ENCODE data around the gene SFR1.
"Not testable (repeated sequence)": the region's sequence is repeated elsewhere in the genome, so short reads cannot be mapped to it uniquely, and the experiment has no call there.

Gene SFR1

DNA sequence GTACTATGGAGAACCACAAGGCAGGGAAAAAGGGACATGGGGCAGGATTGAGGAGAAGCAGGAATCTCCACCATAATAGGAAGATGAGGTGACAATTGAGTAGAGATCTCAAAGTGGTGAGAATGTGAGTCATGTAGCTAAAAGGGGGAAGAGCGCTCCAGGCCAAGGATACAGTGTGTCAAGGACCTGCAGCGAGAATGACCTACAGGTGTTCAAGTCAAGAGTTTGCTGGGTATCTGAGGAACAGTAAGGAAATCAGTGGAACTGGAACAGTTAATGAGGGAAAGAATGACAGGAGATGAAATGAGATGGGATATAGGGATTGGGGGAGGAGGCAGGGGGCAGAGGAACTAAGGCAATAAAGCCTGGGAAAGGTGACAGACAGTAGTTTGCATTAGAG, 33.6 kb downstream of the SFR1 start:
- no peak for DNase-seq (ENCODE audit: low read depth in 1 of 2, low spot score in 1 of 2)
- TF ChIP-seq REST (IDR thresholded peaks at IDR 0.05; ENCODE audit: insufficient replicate concordance, low read depth) (no peak), POLR2AphosphoS5 (IDR thresholded peaks at IDR 0.05; ENCODE audit: low read depth) (no peak), GABPA (IDR thresholded peaks at IDR 0.05; ENCODE audit: low read depth) (no peak), SPI1 (IDR thresholded peaks at IDR 0.05; ENCODE audit: borderline replicate concordance, low read depth) (no peak)
- TF ChIP-seq, protein P1, sequence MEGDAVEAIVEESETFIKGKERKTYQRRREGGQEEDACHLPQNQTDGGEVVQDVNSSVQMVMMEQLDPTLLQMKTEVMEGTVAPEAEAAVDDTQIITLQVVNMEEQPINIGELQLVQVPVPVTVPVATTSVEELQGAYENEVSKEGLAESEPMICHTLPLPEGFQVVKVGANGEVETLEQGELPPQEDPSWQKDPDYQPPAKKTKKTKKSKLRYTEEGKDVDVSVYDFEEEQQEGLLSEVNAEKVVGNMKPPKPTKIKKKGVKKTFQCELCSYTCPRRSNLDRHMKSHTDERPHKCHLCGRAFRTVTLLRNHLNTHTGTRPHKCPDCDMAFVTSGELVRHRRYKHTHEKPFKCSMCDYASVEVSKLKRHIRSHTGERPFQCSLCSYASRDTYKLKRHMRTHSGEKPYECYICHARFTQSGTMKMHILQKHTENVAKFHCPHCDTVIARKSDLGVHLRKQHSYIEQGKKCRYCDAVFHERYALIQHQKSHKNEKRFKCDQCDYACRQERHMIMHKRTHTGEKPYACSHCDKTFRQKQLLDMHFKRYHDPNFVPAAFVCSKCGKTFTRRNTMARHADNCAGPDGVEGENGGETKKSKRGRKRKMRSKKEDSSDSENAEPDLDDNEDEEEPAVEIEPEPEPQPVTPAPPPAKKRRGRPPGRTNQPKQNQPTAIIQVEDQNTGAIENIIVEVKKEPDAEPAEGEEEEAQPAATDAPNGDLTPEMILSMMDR (IDR thresholded peaks at IDR 0.05; ENCODE audit: insufficient read depth, low read length) = no peak
- Histone ChIP-seq H3K4me3 (replicated peaks; ENCODE audit: insufficient read depth, low read length) (no peak overlapping the region), H3K27me3 (ENCODE audit: insufficient read depth, poor library complexity, severe bottlenecking) (peaks cover 6% of the 10 kb centered on the region), H3K27ac (replicated peaks) (no peak overlapping the region)

DNA sequence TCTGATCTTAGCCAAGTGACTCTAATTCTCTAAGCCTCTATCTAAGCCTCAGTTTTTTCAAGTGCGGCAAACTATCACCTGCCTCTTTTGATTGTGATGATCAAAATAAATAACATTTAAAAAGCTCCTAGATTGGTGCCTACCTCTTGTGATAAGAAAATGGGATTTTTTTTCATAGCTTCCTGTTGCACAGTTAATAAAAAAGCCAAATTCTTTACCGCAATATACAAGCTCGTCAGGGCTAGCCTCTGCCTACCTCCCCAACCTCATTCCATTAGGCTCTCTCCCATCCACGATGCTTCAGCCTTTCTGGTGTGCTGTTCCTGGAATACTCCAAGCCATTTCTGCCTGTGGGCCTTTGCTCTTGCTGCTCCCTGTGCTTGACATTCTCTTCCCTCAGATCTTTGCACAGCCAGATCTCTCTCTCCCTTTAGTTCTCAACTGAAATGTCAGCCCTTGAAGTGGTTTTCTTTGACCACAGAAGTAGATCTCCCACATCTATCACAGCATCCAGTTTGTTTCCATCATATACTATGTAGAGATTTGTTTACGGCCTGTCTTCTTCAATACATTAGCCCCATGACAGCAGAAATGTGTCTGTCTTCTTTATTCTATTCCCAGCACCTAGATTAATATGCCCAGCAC, 48.8 kb downstream of the SFR1 start:
- Histone ChIP-seq H3K27ac (replicated peaks) (no peak overlapping the region), H3K4me3 (replicated peaks; ENCODE audit: insufficient read depth, low read length) (no peak overlapping the region), H3K27me3 (ENCODE audit: insufficient read depth, poor library complexity, severe bottlenecking) (peaks cover 5% of the 10 kb centered on the region)
- no peak for DNase-seq (ENCODE audit: low read depth in 1 of 2, low spot score in 1 of 2)
- TF ChIP-seq POLR2AphosphoS5 (IDR thresholded peaks at IDR 0.05; ENCODE audit: low read depth) (no peak), GABPA (IDR thresholded peaks at IDR 0.05; ENCODE audit: low read depth) (no peak), SPI1 (IDR thresholded peaks at IDR 0.05; ENCODE audit: borderline replicate concordance, low read depth) (no peak), REST (IDR thresholded peaks at IDR 0.05; ENCODE audit: insufficient replicate concordance, low read depth) (no peak)
- TF ChIP-seq, protein P1 (IDR thresholded peaks at IDR 0.05; ENCODE audit: insufficient read depth, low read length) = no peak

- not testable (repeated sequence) for H3K4me3 ChIP-seq (replicated peaks; ENCODE audit: insufficient read depth, low read length); DNase-seq (ENCODE audit: low read depth in 1 of 2, low spot score in 1 of 2); H3K27me3 ChIP-seq (ENCODE audit: insufficient read depth, poor library complexity, severe bottlenecking); H3K27ac ChIP-seq (replicated peaks)
Observed at GRCh38 chr10:104174136-104174535, 52.2 kb downstream of the SFR1 start.
